Measurements from ENCODE around the gene WNK4.

DNA sequence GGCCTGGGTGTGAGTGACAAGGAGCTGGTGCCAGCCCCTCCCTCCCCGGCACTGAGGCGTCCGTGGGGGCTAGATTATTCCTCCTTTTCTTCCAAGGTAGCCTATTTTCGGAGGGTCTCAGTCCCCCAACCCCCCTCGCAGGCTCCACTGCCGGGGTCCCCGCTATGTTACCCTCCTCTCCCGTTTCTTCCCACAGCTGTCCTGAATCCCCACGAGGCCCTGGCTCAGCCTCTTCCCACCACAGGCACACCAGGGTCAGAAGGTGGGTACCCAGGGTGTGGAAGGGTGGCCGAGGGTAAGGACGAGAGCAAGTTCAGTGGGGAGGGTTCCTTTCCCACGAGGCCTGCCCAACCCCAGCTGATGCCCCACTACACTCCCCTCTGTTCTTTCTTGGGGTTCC is 18.8 kb upstream of the WNK4 start:
- TF ChIP-seq, protein P1, sequence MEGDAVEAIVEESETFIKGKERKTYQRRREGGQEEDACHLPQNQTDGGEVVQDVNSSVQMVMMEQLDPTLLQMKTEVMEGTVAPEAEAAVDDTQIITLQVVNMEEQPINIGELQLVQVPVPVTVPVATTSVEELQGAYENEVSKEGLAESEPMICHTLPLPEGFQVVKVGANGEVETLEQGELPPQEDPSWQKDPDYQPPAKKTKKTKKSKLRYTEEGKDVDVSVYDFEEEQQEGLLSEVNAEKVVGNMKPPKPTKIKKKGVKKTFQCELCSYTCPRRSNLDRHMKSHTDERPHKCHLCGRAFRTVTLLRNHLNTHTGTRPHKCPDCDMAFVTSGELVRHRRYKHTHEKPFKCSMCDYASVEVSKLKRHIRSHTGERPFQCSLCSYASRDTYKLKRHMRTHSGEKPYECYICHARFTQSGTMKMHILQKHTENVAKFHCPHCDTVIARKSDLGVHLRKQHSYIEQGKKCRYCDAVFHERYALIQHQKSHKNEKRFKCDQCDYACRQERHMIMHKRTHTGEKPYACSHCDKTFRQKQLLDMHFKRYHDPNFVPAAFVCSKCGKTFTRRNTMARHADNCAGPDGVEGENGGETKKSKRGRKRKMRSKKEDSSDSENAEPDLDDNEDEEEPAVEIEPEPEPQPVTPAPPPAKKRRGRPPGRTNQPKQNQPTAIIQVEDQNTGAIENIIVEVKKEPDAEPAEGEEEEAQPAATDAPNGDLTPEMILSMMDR (IDR thresholded peaks at IDR 0.05; ENCODE audit: insufficient read depth, low read length) = no peak
- no peak for TF ChIP-seq POLR2AphosphoS5 (IDR thresholded peaks at IDR 0.05; ENCODE audit: low read depth)
